OCI-LY3 (cell line): ENCODE results near the gene ACTL7A.

Experiments
- H2AFZ ChIP-seq: fragments of 200-600, 300-600 bp; shearing (Covaris generic); 2 replicates; pipeline ENCODE4 v1.6.0; 2014; ENCODE audit warnings: antibody characterized with exemption, low read depth, low read length
- H3K27ac ChIP-seq: fragments of 200-600, 300-600 bp; sonication (generic); 2 replicates; pipeline ENCODE4 v1.5.1; 2014; ENCODE audit warnings: mild to moderate bottlenecking, low read length, moderate library complexity, mixed read lengths
- H3K27me3 ChIP-seq: fragments of 200-600, 300-600 bp; sonication (generic); 2 replicates; pipeline ENCODE4 v1.6.1; 2014; ENCODE audit warnings: low read depth, low read length, mixed read lengths
- H3K36me3 ChIP-seq: fragments of 200-600, 300-600 bp; sonication (generic); replicated peaks from 2 replicates; pipeline ENCODE3; 2014; ENCODE audit warnings: low read depth, low read length, mixed read lengths
- H3K4me1 ChIP-seq: fragments of 300-600, 200-600 bp; sonication (generic); 2 replicates; pipeline ENCODE4 v1.6.1; 2014; ENCODE audit warnings: low read length, mixed read lengths
- H3K4me2 ChIP-seq: fragments of 200-600, 300-600 bp; sonication (generic); 2 replicates; pipeline ENCODE4 v1.6.1; 2014; ENCODE audit warnings: low read length, mixed read lengths
- H3K4me3 ChIP-seq: fragments of 300-600, 200-600 bp; sonication (generic); 2 replicates; pipeline ENCODE4 v1.5.1; 2014; ENCODE audit warnings: antibody characterized with exemption, mild to moderate bottlenecking, low read length, moderate library complexity
- H3K79me2 ChIP-seq: fragments of 300-600, 200-600 bp; shearing (Covaris generic); 2 replicates; pipeline ENCODE4 v1.6.1; 2014; ENCODE audit warnings: mild to moderate bottlenecking, low read length, mixed read lengths
- H3K9ac ChIP-seq: fragments of 300-600, 200-600 bp; shearing (Covaris generic); 2 replicates; pipeline ENCODE4 v1.6.0; 2014; ENCODE audit warnings: mild to moderate bottlenecking, low read length, moderate library complexity
- H3K9me3 ChIP-seq: fragments of 200-600, 300-600 bp; shearing (Covaris generic); 2 replicates; pipeline ENCODE4 v1.6.1; 2014; ENCODE audit warnings: low read length, mixed read lengths; ENCODE audit not compliant: insufficient read depth
- H4K20me1 ChIP-seq: fragments of 200-600, 300-600 bp; sonication (generic); 2 replicates; pipeline ENCODE4 v1.6.1; 2016; ENCODE audit warnings: low read length, mixed read lengths; ENCODE audit not compliant: insufficient read depth
- EZH2phosphoT487 ChIP-seq: fragments of 200-600 bp; shearing (Covaris generic); IDR thresholded peaks from 2 replicates; pipeline ENCODE4 v1.6.1; 2018; ENCODE audit warnings: antibody characterized with exemption, mixed run types, low read depth
- TF ChIP-seq, protein P1 (sequence below): fragments of 200-600, 300-600 bp; sonication (generic); IDR thresholded peaks from 2 replicates; pipeline ENCODE4 v1.5.1; 2014; ENCODE audit warnings: antibody characterized with exemption, low read length, low read depth

ACTL7A gene

GRCh38 chr9:108874058-108874788, 12.2 kb downstream of the ACTL7A start:
- Histone ChIP-seq H3K36me3 (peaks cover 47% of the 10 kb centered on the region), H3K27ac (no peak overlapping the region), H2AFZ (no peak overlapping the region), H3K4me2 (no peak overlapping the region), H3K9me3 (no peaks in the 10 kb centered on the region), H3K4me3 (no peak overlapping the region), H4K20me1 (no peaks in the 10 kb centered on the region), H3K79me2 (no peaks in the 10 kb centered on the region), H3K9ac (no peak overlapping the region), H3K27me3 (no peaks in the 10 kb centered on the region), H3K4me1 (no peaks in the 10 kb centered on the region)
- no peak for TF ChIP-seq EZH2phosphoT487
- TF ChIP-seq, protein P1, sequence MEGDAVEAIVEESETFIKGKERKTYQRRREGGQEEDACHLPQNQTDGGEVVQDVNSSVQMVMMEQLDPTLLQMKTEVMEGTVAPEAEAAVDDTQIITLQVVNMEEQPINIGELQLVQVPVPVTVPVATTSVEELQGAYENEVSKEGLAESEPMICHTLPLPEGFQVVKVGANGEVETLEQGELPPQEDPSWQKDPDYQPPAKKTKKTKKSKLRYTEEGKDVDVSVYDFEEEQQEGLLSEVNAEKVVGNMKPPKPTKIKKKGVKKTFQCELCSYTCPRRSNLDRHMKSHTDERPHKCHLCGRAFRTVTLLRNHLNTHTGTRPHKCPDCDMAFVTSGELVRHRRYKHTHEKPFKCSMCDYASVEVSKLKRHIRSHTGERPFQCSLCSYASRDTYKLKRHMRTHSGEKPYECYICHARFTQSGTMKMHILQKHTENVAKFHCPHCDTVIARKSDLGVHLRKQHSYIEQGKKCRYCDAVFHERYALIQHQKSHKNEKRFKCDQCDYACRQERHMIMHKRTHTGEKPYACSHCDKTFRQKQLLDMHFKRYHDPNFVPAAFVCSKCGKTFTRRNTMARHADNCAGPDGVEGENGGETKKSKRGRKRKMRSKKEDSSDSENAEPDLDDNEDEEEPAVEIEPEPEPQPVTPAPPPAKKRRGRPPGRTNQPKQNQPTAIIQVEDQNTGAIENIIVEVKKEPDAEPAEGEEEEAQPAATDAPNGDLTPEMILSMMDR, result no peak

DNA sequence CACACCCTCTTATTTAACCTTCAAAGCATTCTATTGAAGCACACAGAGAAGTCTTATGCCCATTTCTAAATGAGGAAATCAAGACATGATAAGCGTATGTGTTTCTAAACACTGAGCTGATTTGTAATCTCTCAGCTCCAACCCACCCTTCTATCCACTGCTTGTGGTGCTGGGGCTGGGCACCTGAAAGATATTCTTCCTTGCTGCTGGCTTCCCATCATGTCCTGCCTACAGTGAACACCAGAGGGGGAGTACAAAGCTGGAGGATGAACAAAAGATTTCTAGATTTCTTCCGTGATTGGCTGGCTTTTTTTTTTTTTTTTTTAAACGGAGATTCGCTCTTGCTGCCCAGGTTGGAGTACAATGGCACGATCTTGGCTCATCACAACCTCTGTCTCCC, 14.4 kb downstream of the ACTL7A start:
- no peak overlapping the region for H3K4me2 ChIP-seq
- TF ChIP-seq EZH2phosphoT487, result no peak
- TF ChIP-seq, protein P1, result no peak
- H4K20me1 ChIP-seq, result no peaks in the 10 kb centered on the region
- H3K9ac ChIP-seq, result no peak overlapping the region
- no peaks in the 10 kb centered on the region for H3K27me3 ChIP-seq
- peaks cover 45% of the 10 kb centered on the region for H3K36me3 ChIP-seq
- H3K9me3 ChIP-seq, result no peaks in the 10 kb centered on the region
- H2AFZ ChIP-seq, result no peak overlapping the region
- no peaks in the 10 kb centered on the region for H3K4me1 ChIP-seq
- H3K27ac ChIP-seq, result no peak overlapping the region
- no peaks in the 10 kb centered on the region for H3K79me2 ChIP-seq
- H3K4me3 ChIP-seq, result no peak overlapping the region

DNA sequence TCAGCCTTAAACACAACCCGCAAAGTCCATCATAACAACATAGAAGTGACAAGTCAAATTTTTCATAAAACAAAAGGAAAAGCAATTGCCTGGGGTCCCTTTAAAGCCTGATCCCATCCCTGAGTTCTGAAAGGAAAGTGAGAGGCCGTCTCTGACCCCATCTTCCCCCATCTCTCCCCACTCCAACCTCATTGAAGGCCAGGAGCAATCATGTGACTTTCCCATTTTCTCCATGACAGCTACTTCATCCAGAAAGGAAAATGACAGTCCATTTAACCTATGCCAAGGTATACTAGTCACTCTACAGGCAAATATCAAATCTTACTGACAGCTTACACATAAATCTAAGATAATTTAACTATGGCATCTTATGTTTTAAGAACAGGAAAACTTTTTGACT, 15.5 kb downstream of the ACTL7A start:
- no peak overlapping the region for H3K9ac ChIP-seq
- H3K27me3 ChIP-seq, result no peaks in the 10 kb centered on the region
- no peaks in the 10 kb centered on the region for H3K4me1 ChIP-seq
- H3K36me3 ChIP-seq, result peaks cover 41% of the 10 kb centered on the region
- no peak overlapping the region for H2AFZ ChIP-seq
- no peak overlapping the region for H3K27ac ChIP-seq
- TF ChIP-seq, protein P1, result no peak
- no peak for TF ChIP-seq EZH2phosphoT487
- no peak overlapping the region for H3K4me3 ChIP-seq
- H3K79me2 ChIP-seq, result no peaks in the 10 kb centered on the region
- no peaks in the 10 kb centered on the region for H4K20me1 ChIP-seq
- H3K9me3 ChIP-seq, result no peaks in the 10 kb centered on the region
- H3K4me2 ChIP-seq, result no peak overlapping the region

- Histone ChIP-seq H2AFZ (no peak overlapping the region), H3K4me2 (no peak overlapping the region), H3K4me1 (peaks cover 7% of the 10 kb centered on the region), H3K27ac (no peak overlapping the region), H3K36me3 (peaks cover 24% of the 10 kb centered on the region), H3K79me2 (no peaks in the 10 kb centered on the region), H4K20me1 (no peaks in the 10 kb centered on the region), H3K9ac (no peak overlapping the region), H3K27me3 (no peaks in the 10 kb centered on the region), H3K9me3 (no peaks in the 10 kb centered on the region), H3K4me3 (no peak overlapping the region)
- no peak for TF ChIP-seq EZH2phosphoT487
- TF ChIP-seq, protein P1, result no peak
These were observed 18.8 kb downstream of the ACTL7A start for GRCh38 chr9:108880738-108881316.
